HCT116 (cell line): ENCODE measurements around the gene FOXP1. TPM values are rescaled to one million over a fixed set of nuclear protein-coding genes. Genes with fewer than 3 reads are reported as not detected.

Experiments used
- ATAC-seq: fragments of 200-7000 bp; cut with Tn5 transposase; 2 replicates; pipeline ENCODE4 v1.9.1; 2020; ENCODE audit warnings: mild to moderate bottlenecking, moderate library complexity
- BruUV-seq: library from RNA; stranded (reverse); fragments of 400-500 nt; replicated peaks from 2 replicates; lab custom pipeline; 2021; lab: Mats Ljungman, UMichigan
- CTCF ChIA-PET: fragments of 300-600 bp; sonication (Branson Sonifier 250); formaldehyde crosslinking; loops from one replicate; lab custom pipeline; 2021; ENCODE audit warnings: antibody characterized with exemption; lab: Charles Lee
- POLR2A ChIA-PET: fragments of 300-600, 350-600 bp; sonication (Branson Sonifier 250); formaldehyde crosslinking; loops from one replicate; lab custom pipeline; 2021; ENCODE audit warnings: antibody characterized with exemption; lab: Charles Lee
- RAD21 ChIA-PET, 2 experiments: fragments of 300-600 bp; sonication (Branson Sonifier 250); formaldehyde crosslinking; loops; one replicate each; lab custom pipeline; 2023; ENCODE audit warnings: low total read pairs in 2 of 2; ENCODE audit not compliant: uncharacterized antibody in 2 of 2, unreplicated experiment in 2 of 2, low non-redundant PET in 1 of 2; lab: Charles Lee
- DNase-seq: peaks from one replicate; pipeline ENCODE4 v3.0.0-alpha.2; 2010; ENCODE audit warnings: low read depth, low spot score
- H2AFZ ChIP-seq: fragments of 200-600 bp; shearing (Covaris generic), sonication (generic); 2 replicates; pipeline ENCODE4 v1.6.1; 2017; ENCODE audit warnings: low read depth, mixed run types, mixed read lengths, antibody characterized with exemption, low read length; ENCODE audit not compliant: poor library complexity, severe bottlenecking
- H3K27ac ChIP-seq: 2 replicates; pipeline ENCODE4 v1.5.1; 2012; ENCODE audit warnings: low read depth, low read length
- H3K27me3 ChIP-seq: fragments of 200-600 bp; sonication (generic); 2 replicates; pipeline ENCODE4 v1.6.1; 2016; ENCODE audit warnings: mixed run types, low read length, mixed read lengths; ENCODE audit not compliant: insufficient read depth
- H3K36me3 ChIP-seq, 2 experiments: fragments of 200-500 bp in 1 of 2; fragments of 200-600 bp in 1 of 2; sonication (Bioruptor generic) in 1 of 2; sonication (generic) in 1 of 2; 2 replicates each; pipeline versions ENCODE4 v1.5.1 to v1.6.1; 2014 to 2016; ENCODE audit warnings: low read length in 2 of 2, inconsistent platforms in 1 of 2, mixed read lengths in 1 of 2, mixed run types in 1 of 2; ENCODE audit not compliant: insufficient read depth in 2 of 2, control insufficient read depth in 1 of 2
- H3K4me1 ChIP-seq, 2 experiments: fragments of 200-600 bp in 1 of 2; sonication (generic) in 1 of 2; 2 replicates each; pipeline versions ENCODE4 v1.5.1 to v1.6.1; 2012 to 2017; ENCODE audit warnings: low read length in 2 of 2, inconsistent platforms in 1 of 2, mild to moderate bottlenecking in 1 of 2, mixed read lengths in 1 of 2, mixed run types in 1 of 2, moderate library complexity in 1 of 2; ENCODE audit not compliant: insufficient read depth in 2 of 2, control insufficient read depth in 1 of 2
- H3K4me2 ChIP-seq: fragments of 200-600 bp; sonication (generic); 2 replicates; pipeline ENCODE4 v1.6.1; 2017; ENCODE audit warnings: mixed run types, low read length, mixed read lengths
- H3K4me3 ChIP-seq, 2 experiments: fragments of 200-600 bp in 1 of 2; sonication (generic) in 1 of 2; replicated peaks in 1 of 2; 2 replicates each; pipeline ENCODE4 v1.5.1; 2011 to 2016; ENCODE audit warnings: low read length in 2 of 2, control low read depth in 1 of 2, low read depth in 1 of 2, mild to moderate bottlenecking in 1 of 2, mixed read lengths in 1 of 2, mixed run types in 1 of 2
- H3K79me2 ChIP-seq: fragments of 200-600 bp; sonication (generic); 2 replicates; pipeline ENCODE4 v1.6.1; 2017; ENCODE audit warnings: mild to moderate bottlenecking, mixed run types, low read length, moderate library complexity, mixed read lengths; ENCODE audit not compliant: insufficient read depth
- H3K9ac ChIP-seq: fragments of 200-600 bp; sonication (generic); 2 replicates; pipeline ENCODE4 v1.6.1; 2016; ENCODE audit warnings: low read length, mixed read lengths
- H3K9me2 ChIP-seq: fragments of 200-600 bp; sonication (generic), shearing (Covaris generic); 2 replicates; pipeline ENCODE4 v1.6.1; 2017; ENCODE audit warnings: mixed run types, mild to moderate bottlenecking, moderate library complexity; ENCODE audit not compliant: insufficient read depth
- H3K9me3 ChIP-seq, 2 experiments: fragments of 200-500 bp in 1 of 2; fragments of 200-600 bp in 1 of 2; sonication (Bioruptor generic) in 1 of 2; sonication (generic) in 1 of 2; 2 replicates each; pipeline ENCODE4 v1.6.1; 2014 to 2017; ENCODE audit warnings: low read length in 2 of 2, mixed read lengths in 2 of 2, inconsistent platforms in 1 of 2, low read depth in 1 of 2, mild to moderate bottlenecking in 1 of 2, mixed run types in 1 of 2, moderate library complexity in 1 of 2; ENCODE audit not compliant: control insufficient read depth in 1 of 2, insufficient read depth in 1 of 2
- H4K20me1 ChIP-seq: fragments of 200-600 bp; sonication (generic), shearing (Covaris generic); 2 replicates; pipeline ENCODE4 v1.6.1; 2017; ENCODE audit warnings: mixed run types, mild to moderate bottlenecking, moderate library complexity; ENCODE audit not compliant: insufficient read depth
- MAX ChIP-seq: IDR thresholded peaks from 2 replicates; pipeline ENCODE4 v1.6.1; 2012
- REST ChIP-seq: IDR thresholded peaks from 2 replicates; pipeline ENCODE4 v1.6.1; 2012; ENCODE audit warnings: low read depth
- SIN3A ChIP-seq: IDR thresholded peaks from 2 replicates; pipeline ENCODE4 v1.6.1; 2012; ENCODE audit warnings: low read depth
- TCF7L2 ChIP-seq: IDR thresholded peaks from 2 replicates; pipeline ENCODE4 v1.7.0; 2011; ENCODE audit warnings: borderline replicate concordance, inconsistent platforms; ENCODE audit not compliant: insufficient read depth, insufficient read length; ENCODE audit errors: extremely low read depth
- intact Hi-C: fragments of 100-400 bp; cut with micrococcal nuclease; formaldehyde crosslinking; loops from 2 replicates; pipeline ENCODE4 v1.10.0; 2022
- total RNA-seq: library from RNA; stranded (reverse); gene quantifications from one replicate; pipeline ENCODE4 v1.2.1, GENCODE V29; 2021; ENCODE audit not compliant: unreplicated experiment

The FOXP1 gene
- total RNA-seq, 1 experiment from 2014 or later, result 11.4 TPM

GRCh38 chr3:71117572-71118247 is 465.8 kb downstream of the FOXP1 start (continued):
- no peak for TF ChIP-seq TCF7L2
- no peak for TF ChIP-seq SIN3A
- no peak for TF ChIP-seq REST
- TF ChIP-seq, all 23 proteins: peak for 0

- TF ChIP-seq MAX, result no peak
- H2AFZ ChIP-seq, result no peak overlapping the region
- no peaks in the 10 kb centered on the region for H3K9me2 ChIP-seq
- H3K4me3 ChIP-seq, result no peak overlapping the region
- H3K9me3 ChIP-seq, result no peaks in the 10 kb centered on the region
- H3K79me2 ChIP-seq, result no peaks in the 10 kb centered on the region
- no peaks in the 10 kb centered on the region for H3K27me3 ChIP-seq
- intact Hi-C loops, result no loop called here
- H3K4me2 ChIP-seq, result no peak overlapping the region
- ChIA-PET POLR2A (no interaction called here), CTCF (no interaction called here), RAD21 (no interaction called here)
- H3K9ac ChIP-seq, result no peak overlapping the region
- DNase-seq (no peak), ATAC-seq (no peak)
- no peaks in the 10 kb centered on the region for H3K4me1 ChIP-seq
- no peaks in the 10 kb centered on the region for H3K36me3 ChIP-seq
- H3K27ac ChIP-seq, result no peak overlapping the region
- no TSS peak for BruUV-seq
- no peaks in the 10 kb centered on the region for H4K20me1 ChIP-seq
Measured at GRCh38 chr3:71114610-71115009, 468.9 kb downstream of the FOXP1 start.
